ENCODE measurements around the gene PCSK4.
"Not testable (repeated sequence)": the region's sequence is repeated elsewhere in the genome, so short reads cannot be mapped to it uniquely, and the experiment has no call there.

PCSK4 gene

DNA sequence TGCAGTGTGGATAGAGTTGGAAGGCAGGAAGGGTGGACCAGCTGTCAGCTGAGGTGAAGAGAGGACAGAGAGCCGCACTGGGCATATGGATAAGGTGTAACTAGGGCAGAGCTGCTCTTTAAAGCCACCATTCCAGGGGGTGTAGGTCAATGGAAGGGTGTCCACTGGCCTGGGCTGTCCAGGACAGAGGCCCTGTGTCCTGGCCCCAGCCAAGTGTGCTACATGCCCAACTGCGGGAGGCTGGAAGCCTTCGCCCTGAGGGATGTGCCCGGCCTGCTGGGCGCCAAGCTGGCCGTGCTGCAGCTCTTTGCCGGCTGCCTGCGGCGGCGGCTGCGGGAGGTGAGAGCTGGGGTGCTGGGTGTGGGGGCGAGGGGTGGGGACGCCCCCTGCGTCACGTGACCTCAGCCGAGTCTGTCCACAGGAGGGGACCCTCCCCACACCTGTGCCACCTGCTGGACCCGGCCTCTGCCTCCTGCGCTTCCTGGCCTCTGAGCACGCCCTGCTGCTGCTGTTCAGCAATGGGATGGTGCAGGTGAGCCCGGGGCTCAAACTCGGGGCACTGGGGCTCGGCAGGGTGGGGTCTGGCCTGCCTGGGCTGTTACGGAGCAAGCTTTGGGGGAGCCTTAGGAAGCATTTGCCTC, 43.5 kb upstream of the PCSK4 start:
- H3K9me3 ChIP-seq (ENCODE audit: control insufficient read depth, low read length), result no peaks in the 10 kb centered on the region
- no peak overlapping the region for H2AFZ ChIP-seq
- H3K36me3 ChIP-seq (ENCODE audit: control insufficient read depth, insufficient read depth, low read length), result no peaks in the 10 kb centered on the region
- H3K27me3 ChIP-seq (ENCODE audit: control insufficient read depth, insufficient read depth, low read length), result no peaks in the 10 kb centered on the region
- H3K4me1 ChIP-seq, result no peaks in the 10 kb centered on the region
- H3K9ac ChIP-seq, result no peak overlapping the region
- TF ChIP-seq, protein P1, sequence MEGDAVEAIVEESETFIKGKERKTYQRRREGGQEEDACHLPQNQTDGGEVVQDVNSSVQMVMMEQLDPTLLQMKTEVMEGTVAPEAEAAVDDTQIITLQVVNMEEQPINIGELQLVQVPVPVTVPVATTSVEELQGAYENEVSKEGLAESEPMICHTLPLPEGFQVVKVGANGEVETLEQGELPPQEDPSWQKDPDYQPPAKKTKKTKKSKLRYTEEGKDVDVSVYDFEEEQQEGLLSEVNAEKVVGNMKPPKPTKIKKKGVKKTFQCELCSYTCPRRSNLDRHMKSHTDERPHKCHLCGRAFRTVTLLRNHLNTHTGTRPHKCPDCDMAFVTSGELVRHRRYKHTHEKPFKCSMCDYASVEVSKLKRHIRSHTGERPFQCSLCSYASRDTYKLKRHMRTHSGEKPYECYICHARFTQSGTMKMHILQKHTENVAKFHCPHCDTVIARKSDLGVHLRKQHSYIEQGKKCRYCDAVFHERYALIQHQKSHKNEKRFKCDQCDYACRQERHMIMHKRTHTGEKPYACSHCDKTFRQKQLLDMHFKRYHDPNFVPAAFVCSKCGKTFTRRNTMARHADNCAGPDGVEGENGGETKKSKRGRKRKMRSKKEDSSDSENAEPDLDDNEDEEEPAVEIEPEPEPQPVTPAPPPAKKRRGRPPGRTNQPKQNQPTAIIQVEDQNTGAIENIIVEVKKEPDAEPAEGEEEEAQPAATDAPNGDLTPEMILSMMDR (IDR thresholded peaks at IDR 0.05), result no peak
- no peak overlapping the region for H3K4me2 ChIP-seq (ENCODE audit: low read length)
- no peak overlapping the region for H3K4me3 ChIP-seq (ENCODE audit: low read depth, low read length)
- no peaks in the 10 kb centered on the region for H3K79me2 ChIP-seq
- no peak overlapping the region for H3K27ac ChIP-seq

GRCh38 chr19:1532003-1532402, 41.9 kb upstream of the PCSK4 start:
- Histone ChIP-seq H3K9me3 (ENCODE audit: control insufficient read depth, low read length) (no peaks in the 10 kb centered on the region), H3K27ac (no peak overlapping the region), H3K36me3 (ENCODE audit: control insufficient read depth, insufficient read depth, low read length) (no peaks in the 10 kb centered on the region), H3K4me1 (no peaks in the 10 kb centered on the region), H3K27me3 (ENCODE audit: control insufficient read depth, insufficient read depth, low read length) (no peaks in the 10 kb centered on the region), H3K4me3 (ENCODE audit: low read depth, low read length) (no peak overlapping the region), H2AFZ (no peak overlapping the region), H3K79me2 (no peaks in the 10 kb centered on the region), H3K4me2 (ENCODE audit: low read length) (no peak overlapping the region), H3K9ac (no peak overlapping the region)
- TF ChIP-seq, protein P1 (IDR thresholded peaks at IDR 0.05), result no peak

- Histone ChIP-seq H3K27me3 (ENCODE audit: control insufficient read depth, insufficient read depth, low read length) (no peaks in the 10 kb centered on the region), H3K36me3 (ENCODE audit: control insufficient read depth, insufficient read depth, low read length) (no peaks in the 10 kb centered on the region), H3K4me2 (ENCODE audit: low read length) (no peak overlapping the region), H3K9ac (no peak overlapping the region), H2AFZ (no peak overlapping the region), H3K27ac (no peak overlapping the region), H3K9me3 (ENCODE audit: control insufficient read depth, low read length) (no peaks in the 10 kb centered on the region), H3K79me2 (no peaks in the 10 kb centered on the region), H3K4me3 (ENCODE audit: low read depth, low read length) (no peak overlapping the region), H3K4me1 (no peaks in the 10 kb centered on the region)
- TF ChIP-seq, protein P1 (IDR thresholded peaks at IDR 0.05), result no peak
Observed at GRCh38 chr19:1531587-1531986, 41.4 kb upstream of the PCSK4 start.

DNA sequence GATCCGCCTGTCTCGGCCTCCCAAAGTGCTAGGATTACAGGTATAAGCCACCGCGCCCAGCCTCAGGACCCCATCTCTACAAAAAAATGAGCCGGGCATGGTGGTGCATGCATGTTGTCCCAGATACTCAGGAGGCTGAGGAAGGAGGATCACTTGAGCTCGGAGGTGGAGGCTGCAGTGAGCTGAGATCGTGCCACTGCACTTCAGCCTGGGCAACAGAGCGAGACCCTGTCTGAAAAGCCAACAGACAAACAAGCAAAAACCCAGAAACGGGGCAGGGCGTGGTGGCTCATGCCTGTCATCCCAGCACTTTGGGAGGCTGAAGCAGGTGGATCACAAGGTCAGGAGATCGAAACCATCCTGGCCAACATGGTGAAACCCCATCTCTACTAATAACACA, 40.7 kb upstream of the PCSK4 start:
- H3K4me2 ChIP-seq (ENCODE audit: low read length); H3K9ac ChIP-seq; H3K4me1 ChIP-seq; H3K36me3 ChIP-seq (ENCODE audit: control insufficient read depth, insufficient read depth, low read length); H3K27me3 ChIP-seq (ENCODE audit: control insufficient read depth, insufficient read depth, low read length); H3K27ac ChIP-seq; H3K9me3 ChIP-seq (ENCODE audit: control insufficient read depth, low read length); H3K4me3 ChIP-seq (ENCODE audit: low read depth, low read length); H3K79me2 ChIP-seq; H2AFZ ChIP-seq: not testable (repeated sequence)

GRCh38 chr19:1529430-1529816, 39.3 kb upstream of the PCSK4 start:
- H2AFZ ChIP-seq, result no peak overlapping the region

More at GRCh38 chr19:1529430-1529816, 39.3 kb upstream of the PCSK4 start:
- Histone ChIP-seq H3K4me1 (no peaks in the 10 kb centered on the region), H3K27me3 (ENCODE audit: control insufficient read depth, insufficient read depth, low read length) (no peaks in the 10 kb centered on the region), H3K36me3 (ENCODE audit: control insufficient read depth, insufficient read depth, low read length) (no peaks in the 10 kb centered on the region), H3K9me3 (ENCODE audit: control insufficient read depth, low read length) (no peaks in the 10 kb centered on the region), H3K9ac (no peak overlapping the region), H3K79me2 (no peaks in the 10 kb centered on the region), H3K27ac (no peak overlapping the region), H3K4me3 (ENCODE audit: low read depth, low read length) (no peak overlapping the region), H3K4me2 (ENCODE audit: low read length) (no peak overlapping the region)
- TF ChIP-seq, protein P1 (IDR thresholded peaks at IDR 0.05), result no peak
